ENCODE data around the gene FAM89B.

FAM89B gene

DNA sequence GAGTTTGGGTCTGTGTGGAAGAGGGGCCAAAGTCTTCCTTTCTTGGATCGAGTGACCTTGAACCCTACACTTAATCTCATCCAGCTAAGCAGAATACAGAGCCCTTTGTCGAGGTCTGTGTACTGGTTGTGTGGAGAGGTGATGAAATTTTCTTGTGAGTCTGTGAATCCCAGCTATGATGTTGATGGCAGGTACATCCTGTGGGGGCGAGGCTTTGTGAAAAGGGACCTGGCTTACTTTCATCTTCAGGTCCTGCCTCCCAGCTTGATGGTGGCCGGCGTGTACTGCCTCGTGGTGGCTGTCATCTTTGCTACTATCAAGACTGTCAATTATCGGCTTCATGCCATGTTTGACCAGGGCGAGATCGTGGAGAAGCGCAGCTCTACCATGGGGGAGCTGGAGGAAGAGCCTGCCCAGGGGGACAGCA is 44.2 kb downstream of the FAM89B start:
- Histone ChIP-seq H3K9me3 (ENCODE audit: insufficient read depth, low read length) (no peaks in the 10 kb centered on the region), H3F3A (ENCODE audit: insufficient read depth) (no peaks in the 10 kb centered on the region), H4K20me1 (ENCODE audit: low read depth, low read length) (no peaks in the 10 kb centered on the region; the same call in 1 of the 2 replicates), H3K4me2 (ENCODE audit: low read depth, low read length, poor library complexity, severe bottlenecking) (peak overlapping the region; percentile 91), H3K36me3 (ENCODE audit: low read length) (no peaks in the 10 kb centered on the region), H3K27ac (ENCODE audit: low read depth, low read length) (peak overlapping the region; percentile 16; the same call in 1 of the 2 replicates), H3K9me2 (replicated peaks; ENCODE audit: insufficient read depth, low read length) (no peaks in the 10 kb centered on the region), H2AFZ (ENCODE audit: low read depth, low read length, severe bottlenecking) (no peak overlapping the region), H3K79me2 (ENCODE audit: insufficient read depth, low read length) (peaks cover 35% of the 10 kb centered on the region), H3K9ac (ENCODE audit: low read length) (peak overlapping the region; percentile 92), H3K27me3 (ENCODE audit: low read length) (no peaks in the 10 kb centered on the region), H3K4me3 (ENCODE audit: insufficient read depth, low read length, poor library complexity, severe bottlenecking) (peak overlapping the region; percentile 86)
- TF ChIP-seq EZH2phosphoT487 (conservative IDR thresholded peaks at IDR 0.05; ENCODE audit: low read length) = no peak
- TF ChIP-seq, protein P1, sequence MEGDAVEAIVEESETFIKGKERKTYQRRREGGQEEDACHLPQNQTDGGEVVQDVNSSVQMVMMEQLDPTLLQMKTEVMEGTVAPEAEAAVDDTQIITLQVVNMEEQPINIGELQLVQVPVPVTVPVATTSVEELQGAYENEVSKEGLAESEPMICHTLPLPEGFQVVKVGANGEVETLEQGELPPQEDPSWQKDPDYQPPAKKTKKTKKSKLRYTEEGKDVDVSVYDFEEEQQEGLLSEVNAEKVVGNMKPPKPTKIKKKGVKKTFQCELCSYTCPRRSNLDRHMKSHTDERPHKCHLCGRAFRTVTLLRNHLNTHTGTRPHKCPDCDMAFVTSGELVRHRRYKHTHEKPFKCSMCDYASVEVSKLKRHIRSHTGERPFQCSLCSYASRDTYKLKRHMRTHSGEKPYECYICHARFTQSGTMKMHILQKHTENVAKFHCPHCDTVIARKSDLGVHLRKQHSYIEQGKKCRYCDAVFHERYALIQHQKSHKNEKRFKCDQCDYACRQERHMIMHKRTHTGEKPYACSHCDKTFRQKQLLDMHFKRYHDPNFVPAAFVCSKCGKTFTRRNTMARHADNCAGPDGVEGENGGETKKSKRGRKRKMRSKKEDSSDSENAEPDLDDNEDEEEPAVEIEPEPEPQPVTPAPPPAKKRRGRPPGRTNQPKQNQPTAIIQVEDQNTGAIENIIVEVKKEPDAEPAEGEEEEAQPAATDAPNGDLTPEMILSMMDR (IDR thresholded peaks at IDR 0.05; ENCODE audit: insufficient read depth, low read length, poor library complexity, severe bottlenecking) = no peak

DNA sequence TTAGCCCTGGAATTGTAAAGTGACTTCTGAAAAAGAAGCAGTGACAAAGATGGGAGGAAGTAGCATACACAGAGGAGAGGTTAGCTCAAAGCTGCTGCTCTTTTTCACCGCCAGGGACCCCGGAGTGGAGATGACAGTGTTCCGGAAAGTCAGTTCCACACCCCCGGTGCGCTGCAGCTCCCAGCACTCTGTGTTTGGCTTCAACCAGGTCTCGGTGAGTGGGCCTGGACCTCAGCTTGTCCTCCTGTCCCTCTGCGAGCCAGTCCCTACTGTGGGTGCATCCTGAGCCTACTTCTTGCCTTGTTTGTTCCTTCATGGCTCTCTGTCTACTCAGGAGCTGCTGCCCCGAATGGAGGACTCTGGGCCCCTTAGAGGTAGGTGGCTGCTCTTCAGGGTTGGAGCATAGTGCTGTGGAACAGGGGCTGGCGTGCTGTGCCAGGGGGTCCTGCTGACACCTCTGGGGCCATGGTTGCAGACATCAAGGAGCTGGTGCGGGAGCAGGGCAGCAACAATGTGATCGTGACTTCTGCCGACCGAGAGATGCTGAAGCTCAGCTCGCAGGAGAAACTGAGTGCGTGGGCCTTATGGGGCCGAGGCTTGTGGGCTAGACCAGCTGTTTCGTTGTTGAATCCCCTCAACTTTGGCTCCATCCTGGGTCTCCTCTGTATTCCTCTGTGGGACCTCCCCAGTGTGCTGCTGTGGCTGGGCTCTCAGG is 45.0 kb downstream of the FAM89B start:
- Histone ChIP-seq H4K20me1 (ENCODE audit: low read depth, low read length) (no peaks in the 10 kb centered on the region; the same call in 1 of the 2 replicates), H3K27ac (ENCODE audit: low read depth, low read length) (no peak overlapping the region), H3K27me3 (ENCODE audit: low read length) (no peaks in the 10 kb centered on the region), H3K36me3 (ENCODE audit: low read length) (no peaks in the 10 kb centered on the region), H3K9ac (ENCODE audit: low read length) (peak overlapping the region; percentile 92), H3K4me2 (ENCODE audit: low read depth, low read length, poor library complexity, severe bottlenecking) (peak overlapping the region; percentile 91), H2AFZ (ENCODE audit: low read depth, low read length, severe bottlenecking) (no peak overlapping the region), H3F3A (ENCODE audit: insufficient read depth) (no peaks in the 10 kb centered on the region), H3K79me2 (ENCODE audit: insufficient read depth, low read length) (peaks cover 35% of the 10 kb centered on the region), H3K9me3 (ENCODE audit: insufficient read depth, low read length) (no peaks in the 10 kb centered on the region), H3K4me3 (ENCODE audit: insufficient read depth, low read length, poor library complexity, severe bottlenecking) (peak overlapping the region; percentile 86), H3K9me2 (replicated peaks; ENCODE audit: insufficient read depth, low read length) (no peaks in the 10 kb centered on the region)
- TF ChIP-seq, protein P1 (IDR thresholded peaks at IDR 0.05; ENCODE audit: insufficient read depth, low read length, poor library complexity, severe bottlenecking) = no peak
- no peak for TF ChIP-seq EZH2phosphoT487 (conservative IDR thresholded peaks at IDR 0.05; ENCODE audit: low read length)

DNA sequence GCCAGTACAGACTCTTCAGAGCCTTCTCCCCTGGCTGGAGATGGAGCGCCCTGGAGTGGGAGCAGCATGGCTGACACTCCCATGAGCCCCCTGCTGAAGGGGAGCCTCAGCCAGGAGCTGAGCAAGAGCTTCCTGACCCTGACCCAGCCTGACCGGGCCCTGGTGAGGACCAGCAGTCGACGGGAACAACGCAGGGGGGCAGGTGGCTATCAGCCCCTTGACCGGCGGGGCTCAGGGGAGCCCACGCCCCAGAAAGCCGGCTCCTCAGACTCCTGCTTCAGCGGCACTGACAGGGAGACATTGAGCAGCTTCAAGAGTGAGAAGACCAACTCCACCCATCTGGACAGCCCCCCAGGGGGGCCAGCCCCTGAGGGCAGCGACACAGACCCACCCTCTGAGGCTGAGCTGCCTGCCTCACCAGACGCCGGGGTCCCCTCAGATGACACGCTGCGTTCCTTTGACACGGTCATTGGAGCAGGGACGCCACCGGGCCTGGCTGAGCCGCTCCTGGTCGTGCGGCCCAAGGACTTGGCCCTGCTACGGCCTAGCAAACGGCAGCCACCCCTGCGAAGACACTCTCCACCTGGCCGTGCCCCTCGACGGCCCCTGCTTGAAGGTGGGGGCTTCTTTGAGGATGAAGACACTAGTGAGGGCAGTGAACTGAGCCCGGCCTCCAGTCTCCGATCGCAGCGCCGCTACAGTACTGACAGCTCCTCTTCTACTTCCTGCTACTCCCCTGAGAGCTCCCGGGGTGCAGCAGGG is 45.8 kb downstream of the FAM89B start:
- no peaks in the 10 kb centered on the region for H3K27me3 ChIP-seq (ENCODE audit: low read length)
- no peak overlapping the region for H3K27ac ChIP-seq (ENCODE audit: low read depth, low read length)

More for the DNA sequence above, 45.8 kb downstream of the FAM89B start:
- no peak overlapping the region for H2AFZ ChIP-seq (ENCODE audit: low read depth, low read length, severe bottlenecking)
- H3K4me2 ChIP-seq (ENCODE audit: low read depth, low read length, poor library complexity, severe bottlenecking) = no peak overlapping the region
- H3K9me2 ChIP-seq (replicated peaks; ENCODE audit: insufficient read depth, low read length) = no peaks in the 10 kb centered on the region
- H4K20me1 ChIP-seq (ENCODE audit: low read depth, low read length) = no peaks in the 10 kb centered on the region; the same call in 1 of the 2 replicates
- H3K79me2 ChIP-seq (ENCODE audit: insufficient read depth, low read length) = peaks cover 35% of the 10 kb centered on the region
- no peaks in the 10 kb centered on the region for H3F3A ChIP-seq (ENCODE audit: insufficient read depth)
- no peak for TF ChIP-seq EZH2phosphoT487 (conservative IDR thresholded peaks at IDR 0.05; ENCODE audit: low read length)
- TF ChIP-seq, protein P1 (IDR thresholded peaks at IDR 0.05; ENCODE audit: insufficient read depth, low read length, poor library complexity, severe bottlenecking) = no peak
- no peaks in the 10 kb centered on the region for H3K36me3 ChIP-seq (ENCODE audit: low read length)
- H3K9ac ChIP-seq (ENCODE audit: low read length) = no peak overlapping the region
- H3K4me3 ChIP-seq (ENCODE audit: insufficient read depth, low read length, poor library complexity, severe bottlenecking) = no peak overlapping the region
- H3K9me3 ChIP-seq (ENCODE audit: insufficient read depth, low read length) = no peaks in the 10 kb centered on the region

Measured in SU-DHL-6 (cell line).